Hepatocyte (in vitro differentiated cells): ENCODE results near the gene CDC42BPB. TPM values are rescaled to one million over a fixed set of nuclear protein-coding genes. Genes with fewer than 3 reads are reported as not detected.

ENCODE experiments used
- DNase-seq: peaks from one replicate; pipeline ENCODE4 v3.0.0-alpha.2; 2016; ENCODE audit warnings: low spot score
- H2AFZ ChIP-seq: fragments of 200-600 bp; sonication (generic); 2 replicates; pipeline ENCODE4 v1.6.0; 2016; ENCODE audit warnings: antibody characterized with exemption, mild to moderate bottlenecking
- H3K27ac ChIP-seq: fragments of 200-600 bp; sonication (generic); 2 replicates; pipeline ENCODE4 v1.5.1; 2016; ENCODE audit warnings: mild to moderate bottlenecking
- H3K27me3 ChIP-seq: fragments of 200-600 bp; sonication (generic); 2 replicates; pipeline ENCODE4 v1.6.1; 2016
- H3K36me3 ChIP-seq: fragments of 200-600 bp; sonication (generic); replicated peaks from 2 replicates; pipeline ENCODE4 v1.5.1; 2016; ENCODE audit warnings: low read depth; ENCODE audit not compliant: insufficient read depth
- H3K4me1 ChIP-seq: fragments of 200-600 bp; sonication (generic); 2 replicates; pipeline ENCODE4 v1.5.1; 2016; ENCODE audit warnings: mild to moderate bottlenecking, moderate library complexity; ENCODE audit not compliant: insufficient read depth
- H3K4me2 ChIP-seq: fragments of 200-600 bp; sonication (generic); 2 replicates; pipeline ENCODE4 v1.6.0; 2016
- H3K4me3 ChIP-seq: fragments of 200-600 bp; sonication (generic); 2 replicates; pipeline ENCODE4 v1.5.1; 2016; ENCODE audit warnings: mild to moderate bottlenecking
- H3K79me2 ChIP-seq: fragments of 200-600 bp; sonication (generic); 2 replicates; pipeline ENCODE4 v1.6.0; 2017; ENCODE audit warnings: mild to moderate bottlenecking
- H3K9me2 ChIP-seq: fragments of 200-600 bp; sonication (generic); replicated peaks from 2 replicates; pipeline ENCODE4 v1.6.0; 2017; ENCODE audit warnings: mild to moderate bottlenecking; ENCODE audit not compliant: insufficient read depth
- H3K9me3 ChIP-seq: fragments of 200-600 bp; sonication (generic); 2 replicates; pipeline ENCODE4 v1.5.1; 2016; ENCODE audit warnings: low read depth, mild to moderate bottlenecking
- H4K20me1 ChIP-seq: fragments of 200-600 bp; sonication (generic); 2 replicates; pipeline ENCODE4 v1.6.0; 2016; ENCODE audit warnings: mild to moderate bottlenecking; ENCODE audit not compliant: insufficient read depth, poor library complexity, severe bottlenecking
- CTCF ChIP-seq: fragments of 200-600 bp; sonication (generic); IDR thresholded peaks from 2 replicates; pipeline ENCODE4 v1.5.1; 2016; ENCODE audit warnings: antibody characterized with exemption, mild to moderate bottlenecking; ENCODE audit not compliant: poor library complexity
- EZH2 ChIP-seq: fragments of 200-600 bp; sonication (generic); IDR thresholded peaks from 2 replicates; pipeline ENCODE4 v1.6.1; 2016; ENCODE audit warnings: antibody characterized with exemption, mild to moderate bottlenecking, borderline replicate concordance
- EZH2phosphoT487 ChIP-seq: fragments of 200-600 bp; sonication (generic); IDR thresholded peaks from one replicate; pipeline ENCODE4 v1.6.1; 2018; ENCODE audit warnings: antibody characterized with exemption, mild to moderate bottlenecking, low read depth, moderate library complexity; ENCODE audit not compliant: unreplicated experiment, severe bottlenecking
- WGBS: methylation state at CpG from one replicate; pipeline ENCODE4 v1.1.6; 2016; ENCODE audit warnings: low lambda C conversion rate; ENCODE audit errors: missing lambda C conversion rate; 5-methylcytosine and 5-hydroxymethylcytosine counted together
- polyA plus RNA-seq: library from polyadenylated mRNA; unstranded; fragments of >200 nt; fragmentation: Nextera tagmentation; extraction: Ambion mirVana; gene quantifications from 2 replicates; pipeline ENCODE4 v1.2.1, GENCODE V29; 2016
- total RNA-seq: library from RNA; depleted of rRNA; stranded (reverse); fragments of >200 nt; gene quantifications from 2 replicates; pipeline ENCODE4 v1.2.3, GENCODE V29; 2014

The CDC42BPB gene
- total and polyA plus RNA-seq, 2 experiments from 2014 or later, result 10.2 to 60.6 TPM

GRCh38 chr14:103016594-103016993 is 40.8 kb downstream of the CDC42BPB start:
- 98% methylated on average over 6 of the region's 6 CpGs for WGBS
- Histone ChIP-seq H3K4me1 (no peaks in the 10 kb centered on the region), H3K4me3 (no peak overlapping the region), H3K9me3 (no peaks in the 10 kb centered on the region), H3K27me3 (no peaks in the 10 kb centered on the region), H3K9me2 (no peaks in the 10 kb centered on the region), H3K79me2 (peaks cover 100% of the 10 kb centered on the region), H3K27ac (no peak overlapping the region), H3K36me3 (no peaks in the 10 kb centered on the region), H2AFZ (no peak overlapping the region), H3K4me2 (no peak overlapping the region), H4K20me1 (peaks cover 85% of the 10 kb centered on the region)
- DNase-seq, result no peak
- no peak for TF ChIP-seq EZH2
- TF ChIP-seq CTCF, result no peak
- no peak for TF ChIP-seq EZH2phosphoT487

DNA sequence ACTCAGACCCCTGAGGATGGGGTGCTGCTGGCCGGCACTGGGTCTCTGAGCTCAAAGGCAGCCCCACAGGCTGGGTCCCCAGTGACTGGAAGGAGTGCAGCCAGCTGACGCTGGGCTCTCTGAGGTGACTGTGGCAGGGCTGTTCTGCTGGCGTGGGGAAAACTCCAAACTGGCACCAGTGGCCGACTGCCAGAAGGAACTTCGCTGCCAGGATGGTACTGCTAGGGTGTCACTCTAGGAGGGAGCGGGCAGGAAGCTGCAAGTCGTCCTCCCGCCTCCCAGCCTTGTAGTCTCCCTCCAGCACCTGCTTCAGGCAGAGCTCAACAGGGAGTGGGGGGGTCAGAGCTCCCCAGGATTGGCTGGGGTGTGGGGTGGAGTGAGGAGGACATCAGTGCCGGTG is 41.3 kb downstream of the CDC42BPB start:
- Histone ChIP-seq H3K4me3 (no peak overlapping the region), H4K20me1 (peaks cover 83% of the 10 kb centered on the region), H3K27me3 (no peaks in the 10 kb centered on the region), H3K4me1 (no peaks in the 10 kb centered on the region), H2AFZ (no peak overlapping the region), H3K4me2 (no peak overlapping the region), H3K27ac (no peak overlapping the region), H3K36me3 (no peaks in the 10 kb centered on the region), H3K79me2 (peaks cover 100% of the 10 kb centered on the region), H3K9me2 (no peaks in the 10 kb centered on the region), H3K9me3 (no peaks in the 10 kb centered on the region)
- TF ChIP-seq EZH2, result no peak
- no peak for TF ChIP-seq EZH2phosphoT487
- no peak for TF ChIP-seq CTCF
- WGBS, result 94% methylated on average over 9 of the region's 9 CpGs
- DNase-seq, result no peak

DNA sequence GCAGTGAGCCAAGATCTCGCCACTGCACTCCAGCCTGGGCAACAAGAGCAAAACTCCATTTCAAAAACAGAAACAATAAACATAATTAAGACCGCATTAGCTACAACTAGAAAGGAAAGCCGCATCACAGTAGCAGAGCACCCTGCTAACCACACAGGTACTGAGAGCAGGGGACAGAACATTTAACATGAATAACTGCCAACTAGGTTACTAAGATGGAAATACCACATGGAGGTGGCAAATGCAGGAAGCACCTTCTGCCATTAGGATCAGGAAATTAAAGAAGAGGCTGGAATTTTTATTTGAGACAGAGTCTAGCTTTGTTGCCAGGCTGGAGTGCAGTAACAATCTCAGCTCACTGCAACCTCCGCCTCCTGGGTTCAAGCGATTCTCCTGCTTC is 41.9 kb downstream of the CDC42BPB start:
- WGBS, result 98% methylated on average over 5 of the region's 5 CpGs
- Histone ChIP-seq H3K4me2 (no peak overlapping the region), H3K9me3 (no peaks in the 10 kb centered on the region), H3K4me1 (no peaks in the 10 kb centered on the region), H3K27ac (no peak overlapping the region), H3K4me3 (no peak overlapping the region), H3K27me3 (no peaks in the 10 kb centered on the region), H3K9me2 (no peaks in the 10 kb centered on the region), H2AFZ (no peak overlapping the region), H4K20me1 (peaks cover 80% of the 10 kb centered on the region), H3K79me2 (peaks cover 99% of the 10 kb centered on the region), H3K36me3 (no peaks in the 10 kb centered on the region)
- TF ChIP-seq EZH2phosphoT487 (no peak), CTCF (no peak), EZH2 (no peak)
- DNase-seq, result no peak
